ENCODE data around the gene RBKS. TPM values are rescaled to one million over a fixed set of nuclear protein-coding genes. Genes with fewer than 3 reads are reported as not detected.
"Not testable (repeated sequence)": the region's sequence is repeated elsewhere in the genome, so short reads cannot be mapped to it uniquely, and the experiment has no call there.

Gene RBKS
- total RNA-seq, 1 donor from 2014 or later, result 1.8 TPM

DNA sequence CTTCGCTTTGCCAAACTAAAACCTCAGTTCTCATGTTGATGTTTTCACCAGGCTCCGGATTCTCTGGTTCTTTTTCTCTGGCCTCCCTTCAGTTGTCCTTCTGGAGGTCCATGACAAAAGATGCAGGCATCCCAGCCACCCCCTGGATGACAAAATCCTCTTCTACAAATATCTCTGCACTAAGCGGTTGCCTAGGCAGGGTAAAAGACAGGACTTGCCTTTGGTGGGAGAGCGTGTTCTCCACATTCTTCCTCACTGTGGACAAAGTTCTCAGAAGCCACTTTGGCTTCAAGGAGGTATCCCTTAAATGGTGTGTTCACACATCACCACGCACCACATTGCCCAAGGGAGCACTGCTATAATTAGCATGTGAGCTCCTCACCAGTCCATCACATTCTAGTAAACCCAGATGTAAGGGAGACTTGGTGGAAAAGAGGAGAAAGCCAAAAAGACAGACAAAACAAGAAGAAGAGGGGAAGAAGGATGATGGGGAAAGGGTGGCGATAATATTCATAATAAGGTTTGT, 142.3 kb downstream of the RBKS start:
- TF ChIP-seq, protein P1, sequence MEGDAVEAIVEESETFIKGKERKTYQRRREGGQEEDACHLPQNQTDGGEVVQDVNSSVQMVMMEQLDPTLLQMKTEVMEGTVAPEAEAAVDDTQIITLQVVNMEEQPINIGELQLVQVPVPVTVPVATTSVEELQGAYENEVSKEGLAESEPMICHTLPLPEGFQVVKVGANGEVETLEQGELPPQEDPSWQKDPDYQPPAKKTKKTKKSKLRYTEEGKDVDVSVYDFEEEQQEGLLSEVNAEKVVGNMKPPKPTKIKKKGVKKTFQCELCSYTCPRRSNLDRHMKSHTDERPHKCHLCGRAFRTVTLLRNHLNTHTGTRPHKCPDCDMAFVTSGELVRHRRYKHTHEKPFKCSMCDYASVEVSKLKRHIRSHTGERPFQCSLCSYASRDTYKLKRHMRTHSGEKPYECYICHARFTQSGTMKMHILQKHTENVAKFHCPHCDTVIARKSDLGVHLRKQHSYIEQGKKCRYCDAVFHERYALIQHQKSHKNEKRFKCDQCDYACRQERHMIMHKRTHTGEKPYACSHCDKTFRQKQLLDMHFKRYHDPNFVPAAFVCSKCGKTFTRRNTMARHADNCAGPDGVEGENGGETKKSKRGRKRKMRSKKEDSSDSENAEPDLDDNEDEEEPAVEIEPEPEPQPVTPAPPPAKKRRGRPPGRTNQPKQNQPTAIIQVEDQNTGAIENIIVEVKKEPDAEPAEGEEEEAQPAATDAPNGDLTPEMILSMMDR (IDR thresholded peaks at IDR 0.05; ENCODE audit: insufficient read depth, low read length, poor library complexity, severe bottlenecking), result no peak
- no peak for DNase-seq (ENCODE audit: low read depth)
- Histone ChIP-seq H3K27me3 (ENCODE audit: control insufficient read depth, insufficient read depth, low read length) (no peaks in the 10 kb centered on the region), H3K4me3 (ENCODE audit: low read depth, low read length) (no peak overlapping the region), H3K36me3 (ENCODE audit: control insufficient read depth, insufficient read depth, low read length) (no peaks in the 10 kb centered on the region)

GRCh38 chr2:27746325-27746724, 143.9 kb downstream of the RBKS start:
- no peaks in the 10 kb centered on the region for H3K36me3 ChIP-seq (ENCODE audit: control insufficient read depth, insufficient read depth, low read length)
- TF ChIP-seq, protein P1 (IDR thresholded peaks at IDR 0.05; ENCODE audit: insufficient read depth, low read length, poor library complexity, severe bottlenecking), result no peak
- H3K27me3 ChIP-seq (ENCODE audit: control insufficient read depth, insufficient read depth, low read length), result no peaks in the 10 kb centered on the region
- H3K4me3 ChIP-seq (ENCODE audit: low read depth, low read length), result no peak overlapping the region
- no peak for DNase-seq (ENCODE audit: low read depth)

DNA sequence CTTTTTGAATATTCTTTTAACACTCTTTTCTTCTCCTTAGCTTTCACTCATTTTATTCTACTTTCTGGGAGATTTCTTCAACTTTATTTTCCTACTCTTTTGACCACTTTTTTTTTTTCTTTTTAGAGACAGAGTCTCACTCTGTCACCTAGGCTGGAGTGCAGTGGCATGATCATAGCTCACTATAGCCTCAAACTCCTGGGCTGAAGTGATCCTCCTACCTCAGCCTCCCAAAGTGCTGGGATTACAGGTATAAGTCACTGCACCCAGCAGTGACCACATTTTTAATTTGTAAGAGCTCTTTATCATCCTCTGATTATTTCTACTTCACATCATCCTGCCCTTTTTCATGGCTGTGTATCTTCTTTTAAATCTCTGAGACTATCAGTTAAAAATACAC, 144.7 kb downstream of the RBKS start:
- not testable (repeated sequence) for H3K4me3 ChIP-seq (ENCODE audit: low read depth, low read length); H3K27me3 ChIP-seq (ENCODE audit: control insufficient read depth, insufficient read depth, low read length); H3K36me3 ChIP-seq (ENCODE audit: control insufficient read depth, insufficient read depth, low read length); DNase-seq (ENCODE audit: low read depth)

GRCh38 chr2:27742571-27742970, 147.6 kb downstream of the RBKS start:
- Histone ChIP-seq H3K27me3 (ENCODE audit: control insufficient read depth, insufficient read depth, low read length) (no peaks in the 10 kb centered on the region), H3K36me3 (ENCODE audit: control insufficient read depth, insufficient read depth, low read length) (no peaks in the 10 kb centered on the region), H3K4me3 (ENCODE audit: low read depth, low read length) (no peak overlapping the region)
- no peak for DNase-seq (ENCODE audit: low read depth)
- TF ChIP-seq, protein P1 (IDR thresholded peaks at IDR 0.05; ENCODE audit: insufficient read depth, low read length, poor library complexity, severe bottlenecking), result no peak

DNA sequence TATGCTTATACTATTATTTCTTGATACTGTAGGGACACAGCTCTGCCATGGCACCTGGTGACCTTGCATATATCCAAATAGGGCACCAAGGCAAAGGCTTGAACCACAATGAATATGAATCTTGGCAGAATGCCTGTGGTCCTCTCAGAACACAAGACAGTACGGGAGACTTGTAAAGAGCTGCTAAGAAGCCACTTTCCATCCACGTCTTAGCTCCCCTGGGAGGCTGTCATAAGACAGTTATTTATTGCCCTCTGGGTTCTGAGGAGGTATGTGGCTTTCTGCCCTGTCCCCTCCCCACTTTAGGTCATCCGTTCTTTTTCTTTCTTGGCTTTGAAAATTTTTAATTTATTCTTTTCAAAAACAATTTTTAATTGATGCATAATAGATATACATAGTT, 148.5 kb downstream of the RBKS start:
- Histone ChIP-seq H3K4me3 (ENCODE audit: low read depth, low read length) (no peak overlapping the region), H3K36me3 (ENCODE audit: control insufficient read depth, insufficient read depth, low read length) (no peaks in the 10 kb centered on the region), H3K27me3 (ENCODE audit: control insufficient read depth, insufficient read depth, low read length) (no peaks in the 10 kb centered on the region)
- TF ChIP-seq, protein P1 (IDR thresholded peaks at IDR 0.05; ENCODE audit: insufficient read depth, low read length, poor library complexity, severe bottlenecking), result no peak
- no peak for DNase-seq (ENCODE audit: low read depth)

- no peaks in the 10 kb centered on the region for H3K36me3 ChIP-seq (ENCODE audit: control insufficient read depth, insufficient read depth, low read length)
- DNase-seq (ENCODE audit: low read depth), result no peak
- TF ChIP-seq, protein P1 (IDR thresholded peaks at IDR 0.05; ENCODE audit: insufficient read depth, low read length, poor library complexity, severe bottlenecking), result no peak
- no peaks in the 10 kb centered on the region for H3K27me3 ChIP-seq (ENCODE audit: control insufficient read depth, insufficient read depth, low read length)
- no peak overlapping the region for H3K4me3 ChIP-seq (ENCODE audit: low read depth, low read length)
These were observed 151.2 kb downstream of the RBKS start for GRCh38 chr2:27739058-27739373.
